GM12892 (cell line): ENCODE measurements around the gene HES3.

ENCODE experiments used
- POLR2A ChIP-seq: IDR thresholded peaks from 2 replicates; pipeline ENCODE4 v1.6.1; 2011; ENCODE audit warnings: low read depth, low read length, control low read depth
- POLR2AphosphoS5 ChIP-seq: IDR thresholded peaks from 2 replicates; pipeline ENCODE4 v1.6.1; 2011; ENCODE audit warnings: low read depth, low read length, control low read depth
- TAF1 ChIP-seq: IDR thresholded peaks from 2 replicates; pipeline ENCODE4 v1.6.1; 2011; ENCODE audit warnings: low read depth, mild to moderate bottlenecking, control low read depth, low read length, borderline replicate concordance

- no peak for TF ChIP-seq POLR2A
- no peak for TF ChIP-seq TAF1
- TF ChIP-seq POLR2AphosphoS5: no peak
These were observed 8.7 kb upstream of the HES3 start for GRCh38 chr1:6235296-6235677.
